Measurements from ENCODE around the gene OSBPL5.

The OSBPL5 gene

GRCh38 chr11:3099178-3099577 lies 65.9 kb downstream of the OSBPL5 start:
- DNase-seq (ENCODE audit: low read depth), result no peak

GRCh38 chr11:3096909-3097530 lies 68.1 kb downstream of the OSBPL5 start:
- no peak for DNase-seq (ENCODE audit: low read depth)

- DNase-seq (ENCODE audit: low read depth), result no peak
Measured at GRCh38 chr11:3095712-3096361, 69.3 kb downstream of the OSBPL5 start.

- DNase-seq (ENCODE audit: low read depth), result no peak
Measured at GRCh38 chr11:3094223-3094824, 70.8 kb downstream of the OSBPL5 start.

- DNase-seq (ENCODE audit: low read depth), result no peak
Measured at GRCh38 chr11:3093281-3094191, 71.6 kb downstream of the OSBPL5 start.

- no peak for DNase-seq (ENCODE audit: low read depth)
Measured at GRCh38 chr11:3092603-3093141, 72.4 kb downstream of the OSBPL5 start.

GRCh38 chr11:3091846-3092602 lies 73.1 kb downstream of the OSBPL5 start:
- DNase-seq (ENCODE audit: low read depth), result peak; percentile 60

- no peak for DNase-seq (ENCODE audit: low read depth)
Measured at GRCh38 chr11:3091081-3091845, 73.8 kb downstream of the OSBPL5 start.

GRCh38 chr11:3090096-3090901 lies 74.8 kb downstream of the OSBPL5 start:
- DNase-seq (ENCODE audit: low read depth), result no peak

- no peak for DNase-seq (ENCODE audit: low read depth)
Measured at GRCh38 chr11:3089236-3090061, 75.7 kb downstream of the OSBPL5 start.

- DNase-seq (ENCODE audit: low read depth), result no peak
Measured at GRCh38 chr11:3088806-3089205, 76.3 kb downstream of the OSBPL5 start.

- no peak for DNase-seq (ENCODE audit: low read depth)
Measured at GRCh38 chr11:3087821-3088800, 77.0 kb downstream of the OSBPL5 start.

GRCh38 chr11:3087373-3087772 lies 77.7 kb downstream of the OSBPL5 start:
- no peak for DNase-seq (ENCODE audit: low read depth)

- no peak for DNase-seq (ENCODE audit: low read depth)
Measured at GRCh38 chr11:3086671-3087150, 78.4 kb downstream of the OSBPL5 start.

GRCh38 chr11:3086114-3086513 lies 79.0 kb downstream of the OSBPL5 start:
- DNase-seq (ENCODE audit: low read depth), result no peak

GRCh38 chr11:3085052-3085451 lies 80.1 kb downstream of the OSBPL5 start:
- DNase-seq (ENCODE audit: low read depth), result no peak

GRCh38 chr11:3083321-3083720 lies 81.8 kb downstream of the OSBPL5 start:
- DNase-seq (ENCODE audit: low read depth), result no peak

GRCh38 chr11:3081386-3081751 lies 83.7 kb downstream of the OSBPL5 start:
- no peak for DNase-seq (ENCODE audit: low read depth)
